GM12878 (cell line): ENCODE results near the gene PDE6B. TPM values are rescaled to one million over a fixed set of nuclear protein-coding genes. Genes with fewer than 3 reads are reported as not detected.

Source experiments
- ATAC-seq: fragments of 200-7000 bp; cut with Tn5 transposase; 3 replicates; pipeline ENCODE4 v1.9.1; 2020; ENCODE audit warnings: mild to moderate bottlenecking, moderate library complexity
- BruUV-seq: library from RNA; stranded (reverse); fragments of 400-500 nt; replicated peaks from 2 replicates; lab custom pipeline; 2021; lab: Mats Ljungman, UMichigan
- CTCF ChIA-PET: fragments of 300-600 bp; sonication (Branson Sonifier 250); formaldehyde crosslinking; extraction: SDS; loops from one replicate; lab custom pipeline; 2021; ENCODE audit warnings: inconsistent platforms; lab: Yijun Ruan, JAX
- POLR2A ChIA-PET: fragments of 350-600 bp; formaldehyde crosslinking; extraction: SDS; loops from one replicate; lab custom pipeline; 2021; ENCODE audit warnings: inconsistent platforms; lab: Charles Lee
- RAD21 ChIA-PET: fragments of 300-600 bp; sonication (Branson Sonifier 250); formaldehyde crosslinking; loops from one replicate; lab custom pipeline; 2023; ENCODE audit warnings: antibody characterized with exemption; ENCODE audit not compliant: unreplicated experiment; lab: Charles Lee
- SMC1A ChIA-PET: fragments of 300-600 bp; sonication (Branson Sonifier 250); formaldehyde crosslinking; loops from one replicate; lab custom pipeline; 2023; ENCODE audit not compliant: unreplicated experiment, uncharacterized antibody; lab: Charles Lee
- DNase-seq: peaks from one replicate; pipeline ENCODE4 v3.0.0-alpha.2; 2011; ENCODE audit warnings: low read depth, low spot score
- FAIRE-seq: peaks from 3 replicates; lab custom pipeline; 2011; peaks lifted over from hg19 to GRCh38; lab: Jason Lieb, UNC
- H2AFZ ChIP-seq: 2 replicates; pipeline ENCODE4 v1.6.0; 2011; ENCODE audit warnings: low read depth, low read length, control low read depth; ENCODE audit not compliant: control insufficient read depth
- H3K27ac ChIP-seq: 2 replicates; pipeline ENCODE4 v1.5.1; 2011; ENCODE audit warnings: control low read depth; ENCODE audit not compliant: control insufficient read depth, insufficient read depth
- H3K27me3 ChIP-seq, 2 experiments: replicated peaks in 1 of 2; 2 replicates each; pipeline versions ENCODE4 v1.6.0 to v1.6.1; 2011; ENCODE audit warnings: low read length in 1 of 2; ENCODE audit not compliant: control insufficient read depth in 2 of 2, insufficient read depth in 2 of 2
- H3K36me3 ChIP-seq, 2 experiments: 2 replicates each; pipeline ENCODE4 v1.5.1; 2011; ENCODE audit warnings: low read length in 1 of 2; ENCODE audit not compliant: control insufficient read depth in 2 of 2, insufficient read depth in 2 of 2
- H3K4me1 ChIP-seq: 2 replicates; pipeline ENCODE4 v1.6.1; 2011; ENCODE audit warnings: mild to moderate bottlenecking, low read length, moderate library complexity, mixed read lengths; ENCODE audit not compliant: control insufficient read depth, insufficient read depth
- H3K4me2 ChIP-seq: 2 replicates; pipeline ENCODE4 v1.6.0; 2011; ENCODE audit warnings: control low read depth; ENCODE audit not compliant: control insufficient read depth, insufficient read depth
- H3K4me3 ChIP-seq: fragments of 200-600 bp; sonication (generic); 2 replicates; pipeline ENCODE4 v1.5.1; 2016
- H3K79me2 ChIP-seq: 2 replicates; pipeline ENCODE4 v1.6.0; 2011; ENCODE audit warnings: low read length; ENCODE audit not compliant: control insufficient read depth, insufficient read depth
- H3K9ac ChIP-seq: 2 replicates; pipeline ENCODE4 v1.8.0; 2011; ENCODE audit warnings: low read length, control low read depth, mixed read lengths; ENCODE audit not compliant: control insufficient read depth, insufficient read depth
- H3K9me3 ChIP-seq: replicated peaks from 3 replicates; pipeline ENCODE4 v1.5.1; 2011; ENCODE audit warnings: mild to moderate bottlenecking, low read length; ENCODE audit not compliant: control insufficient read depth, insufficient read depth
- H4K20me1 ChIP-seq: 2 replicates; pipeline ENCODE4 v1.6.0; 2011; ENCODE audit not compliant: control insufficient read depth, insufficient read depth
- E4F1 ChIP-seq: fragments of 450-650 bp; IDR thresholded peaks from 2 replicates; pipeline ENCODE4 v1.6.1; 2018; ENCODE audit warnings: borderline replicate concordance, mild to moderate bottlenecking; ENCODE audit not compliant: partially characterized antibody
- NKRF ChIP-seq: fragments of 450-650 bp; conservative IDR thresholded peaks from 2 replicates; pipeline ENCODE4 v1.6.1; 2017; ENCODE audit warnings: mild to moderate bottlenecking, moderate library complexity
- USF2 ChIP-seq: IDR thresholded peaks from 2 replicates; pipeline ENCODE4 v1.6.1; 2011; ENCODE audit warnings: low read depth, low read length, improper control_type of control experiment, borderline replicate concordance
- WGBS: methylation state at CpG from one replicate; pipeline ENCODE4 v1.1.6; 2016; ENCODE audit warnings: low lambda C conversion rate; ENCODE audit not compliant: insufficient replicate concordance, insufficient coverage; ENCODE audit errors: missing lambda C conversion rate; 5-methylcytosine and 5-hydroxymethylcytosine counted together
- in situ Hi-C: fragments of 300-500 bp; cut with MboI; formaldehyde crosslinking; loops from 9 replicates; pipeline ENCODE4 v1.14.3; 2018; ENCODE audit warnings: mixed read lengths
- intact Hi-C: fragments of 100-400 bp; cut with micrococcal nuclease; formaldehyde crosslinking; loops from one replicate; pipeline ENCODE4 v1.14.2; 2022; ENCODE audit not compliant: unreplicated experiment
- polyA plus RNA-seq, 11 experiments: library from polyadenylated mRNA; depleted of rRNA in 4 of 11; unstranded in 6 of 11; stranded (reverse) in 5 of 11; fragments of >200 nt; fragmentation: Nextera tagmentation in 4 of 11; fragmentation: Illumina TruSeq in 1 of 11; extraction: Ambion mirVana in 4 of 11; extraction: Trizol in 1 of 11; gene quantifications; 1 replicate in 1 of 11; 2 replicates in 10 of 11; pipeline versions ENCODE4 v1.2.1 to v1.2.3, GENCODE V29; 2011 to 2016; ENCODE audit warnings: inconsistent platforms in 2 of 11, missing spikeins in 2 of 11, low read depth in 1 of 11
- total RNA-seq, 4 experiments: library from RNA; depleted of rRNA in 3 of 4; stranded (reverse); fragments of >200 nt in 3 of 4; fragmentation: Illumina TruSeq in 1 of 4; extraction: Trizol in 1 of 4; gene quantifications; 2 replicates each; pipeline versions ENCODE4 v1.2.1 to v1.2.3, GENCODE V29; 2013 to 2021

PDE6B gene
- total and polyA plus RNA-seq, 10 of the 15 experiments (the other 5 are each of a cell fraction or from before 2014, with no cell fraction given), result 2.6 to 6.4 (median 3.8) TPM

- CTCF ChIA-PET, result interaction anchor here (1.7 kb wide), 1 partner anchor 334 kb away, joined by 5 read pairs; no protein-coding TSS in a partner anchor
- RAD21 ChIA-PET, result no interaction called here
- in situ Hi-C loops, result no loop called here
- H3K36me3 ChIP-seq, result no peaks in the 10 kb centered on the region
- TF ChIP-seq USF2 (no peak), E4F1 (no peak), NKRF (no peak)
- TF ChIP-seq, all 136 proteins: peak for 0
- H3K27ac ChIP-seq, result no peak overlapping the region
- intact Hi-C loops, result no loop called here
- no peaks in the 10 kb centered on the region for H3K79me2 ChIP-seq
- peaks cover 3% of the 10 kb centered on the region; the same call in 1 of the 3 replicates for H3K9me3 ChIP-seq
- H3K4me1 ChIP-seq, result no peaks in the 10 kb centered on the region
- no peak overlapping the region for H3K9ac ChIP-seq
- no peak overlapping the region for H2AFZ ChIP-seq
- H3K4me2 ChIP-seq, result no peak overlapping the region
- BruUV-seq, result no TSS peak
- H3K27me3 ChIP-seq, result no peaks in the 10 kb centered on the region; a peak in 1 of 4 replicates
- SMC1A ChIA-PET, result interaction anchor here (0.5 to 0.6 kb wide), 2 partner anchors 29 to 132 kb away, joined by 3 read pairs; no protein-coding TSS in a partner anchor
- no peaks in the 10 kb centered on the region for H4K20me1 ChIP-seq
- ATAC-seq (no peak), DNase-seq (no peak), FAIRE-seq (no peak)
- H3K4me3 ChIP-seq, result no peak overlapping the region
- 21% methylated on average over 32 of the region's 32 CpGs for WGBS
- POLR2A ChIA-PET, result no interaction called here
Measured at GRCh38 chr4:578451-579443, 46.6 kb upstream of the PDE6B start.
